ENCODE measurements around the gene ARHGEF6. TPM values are rescaled to one million over a fixed set of nuclear protein-coding genes. Genes with fewer than 3 reads are reported as not detected.

The ARHGEF6 gene
- total RNA-seq, 1 experiment from 2014 or later: 19.2 TPM

- no peak overlapping the region for H3K27ac ChIP-seq
- H3K36me3 ChIP-seq: no peaks in the 10 kb centered on the region
- no peaks in the 10 kb centered on the region for H3K4me1 ChIP-seq (replicated peaks)
- no peaks in the 10 kb centered on the region for H3K9me3 ChIP-seq (replicated peaks)
- DNase-seq (ENCODE audit: low read depth in 1 of 2, low spot score in 2 of 2): no peak
- no peaks in the 10 kb centered on the region for H3K27me3 ChIP-seq (replicated peaks)
- H3K4me3 ChIP-seq: no peak overlapping the region
Observed at GRCh38 chrX:136747003-136747986, 33.4 kb downstream of the ARHGEF6 start.

DNA sequence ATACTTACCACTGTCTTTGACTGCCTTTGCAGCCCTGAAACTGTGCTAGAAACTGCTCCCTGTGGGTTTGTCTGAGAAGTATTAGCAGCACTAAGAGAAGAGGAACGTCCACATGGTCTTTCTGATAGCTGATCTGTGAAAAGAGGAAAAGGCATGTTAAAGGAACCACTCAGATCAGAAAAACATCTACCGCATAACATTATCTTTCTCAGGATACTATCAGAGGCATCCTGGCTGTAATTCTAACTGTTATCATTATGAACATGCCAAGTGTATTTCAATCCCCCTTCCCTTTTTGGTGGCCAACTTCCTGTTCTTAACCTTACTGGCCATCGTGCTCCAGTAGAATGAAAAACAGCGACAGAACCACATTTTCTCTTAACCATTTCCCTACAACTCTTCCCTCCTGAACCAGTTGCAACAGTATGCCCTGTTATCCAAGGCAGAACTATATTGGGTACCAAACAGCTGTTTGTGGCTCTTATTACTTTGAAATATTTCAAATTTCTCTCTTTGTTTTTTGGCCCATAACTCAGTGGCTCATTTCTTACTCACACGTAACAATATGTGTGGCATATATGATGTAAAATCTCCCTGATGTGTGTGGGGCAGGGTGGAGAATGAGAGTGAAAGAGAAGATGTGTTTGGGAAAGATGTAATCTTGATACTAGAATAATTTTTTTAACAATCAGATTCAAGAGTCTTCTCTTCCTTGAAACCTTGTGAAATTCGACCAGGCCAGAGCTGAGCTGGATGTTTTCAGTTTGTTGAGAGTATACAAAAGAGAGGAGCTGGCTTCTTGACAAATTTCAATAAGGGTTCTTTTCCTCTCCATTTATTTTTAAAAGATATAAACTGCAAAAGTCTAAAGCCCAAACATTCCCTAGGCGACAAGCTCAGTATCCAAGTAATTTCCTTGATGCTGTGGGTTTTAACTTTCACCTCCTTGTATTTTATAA, 35.2 kb downstream of the ARHGEF6 start:
- Histone ChIP-seq H3K4me1 (replicated peaks) (no peaks in the 10 kb centered on the region), H3K36me3 (no peaks in the 10 kb centered on the region), H3K27ac (no peak overlapping the region), H3K27me3 (replicated peaks) (no peaks in the 10 kb centered on the region), H3K9me3 (replicated peaks) (no peaks in the 10 kb centered on the region), H3K4me3 (no peak overlapping the region)
- no peak for DNase-seq (ENCODE audit: low read depth in 1 of 2, low spot score in 2 of 2)

- H3K27ac ChIP-seq: no peak overlapping the region
Observed at GRCh38 chrX:136742721-136743379, 37.9 kb downstream of the ARHGEF6 start.

DNA sequence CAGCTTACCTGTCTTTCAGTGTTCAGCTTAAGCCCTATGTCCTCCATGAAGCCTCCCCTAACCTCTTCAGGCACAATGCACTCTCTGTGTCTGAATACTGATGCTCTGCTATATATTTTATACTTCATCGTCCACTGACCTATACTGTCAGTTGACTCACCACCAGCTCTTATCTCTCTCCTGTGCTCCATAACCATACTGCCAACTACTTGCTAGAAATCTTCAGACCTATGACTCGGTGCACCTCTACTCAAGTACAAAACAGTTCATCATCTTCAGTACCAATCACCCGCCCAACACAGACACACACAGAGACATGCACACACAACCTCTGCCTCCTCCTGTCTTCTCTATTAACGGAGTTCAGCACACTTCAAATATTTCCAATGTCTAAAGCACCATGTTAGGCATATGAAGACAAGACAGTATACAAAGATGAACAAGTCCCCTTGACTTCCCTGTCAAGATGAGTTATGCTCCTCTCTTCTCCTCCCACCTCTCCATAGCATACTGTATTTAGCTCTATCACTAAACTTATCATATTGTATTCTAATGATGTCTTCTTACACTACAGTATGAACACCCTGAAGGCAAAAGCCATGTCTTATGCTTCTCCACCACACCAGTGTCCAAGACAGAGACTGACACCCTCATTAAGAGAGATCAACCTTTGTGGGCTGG, 42.5 kb downstream of the ARHGEF6 start:
- no peaks in the 10 kb centered on the region for H3K27me3 ChIP-seq (replicated peaks)
- H3K4me3 ChIP-seq: no peak overlapping the region
- no peak overlapping the region for H3K27ac ChIP-seq
- no peak for DNase-seq (ENCODE audit: low read depth in 1 of 2, low spot score in 2 of 2)
- no peaks in the 10 kb centered on the region for H3K36me3 ChIP-seq
- H3K9me3 ChIP-seq (replicated peaks): no peaks in the 10 kb centered on the region
- H3K4me1 ChIP-seq (replicated peaks): no peaks in the 10 kb centered on the region

More at GRCh38 chrX:136742721-136743379, 37.9 kb downstream of the ARHGEF6 start:
- Histone ChIP-seq H3K4me3 (no peak overlapping the region), H3K36me3 (no peaks in the 10 kb centered on the region), H3K4me1 (replicated peaks) (no peaks in the 10 kb centered on the region), H3K27me3 (replicated peaks) (no peaks in the 10 kb centered on the region), H3K9me3 (replicated peaks) (no peaks in the 10 kb centered on the region)
- no peak for DNase-seq (ENCODE audit: low read depth in 1 of 2, low spot score in 2 of 2)

DNA sequence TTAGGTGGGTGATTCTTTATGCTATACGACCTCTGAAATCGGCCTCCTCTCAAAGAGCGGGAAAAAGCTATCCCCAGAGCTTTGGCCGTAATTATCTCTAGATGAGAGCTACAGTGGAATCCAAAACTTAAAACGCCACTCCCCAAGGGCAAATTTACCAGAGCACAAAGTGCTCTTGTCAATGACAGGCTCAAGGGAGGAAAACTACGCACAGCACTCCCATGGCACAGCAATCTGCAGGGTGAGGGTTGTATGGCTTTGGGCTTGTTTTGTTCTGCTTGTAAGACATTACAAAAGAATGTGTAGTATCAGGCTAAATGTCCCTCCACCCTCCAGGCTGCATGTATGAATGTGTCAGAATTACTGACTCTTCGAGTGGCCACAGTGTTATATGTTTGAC, 44.0 kb downstream of the ARHGEF6 start:
- Histone ChIP-seq H3K9me3 (replicated peaks) (no peaks in the 10 kb centered on the region), H3K27ac (no peak overlapping the region), H3K4me1 (replicated peaks) (no peaks in the 10 kb centered on the region), H3K36me3 (no peaks in the 10 kb centered on the region), H3K27me3 (replicated peaks) (no peaks in the 10 kb centered on the region), H3K4me3 (no peak overlapping the region)
- no peak for DNase-seq (ENCODE audit: low read depth in 1 of 2, low spot score in 2 of 2)

GRCh38 chrX:136735601-136736000, 45.1 kb downstream of the ARHGEF6 start:
- no peaks in the 10 kb centered on the region for H3K36me3 ChIP-seq
- H3K27me3 ChIP-seq (replicated peaks): no peaks in the 10 kb centered on the region
- H3K4me1 ChIP-seq (replicated peaks): no peaks in the 10 kb centered on the region
- DNase-seq (ENCODE audit: low read depth in 1 of 2, low spot score in 2 of 2): no peak
- H3K27ac ChIP-seq: no peak overlapping the region
- H3K4me3 ChIP-seq: no peak overlapping the region
- H3K9me3 ChIP-seq (replicated peaks): no peaks in the 10 kb centered on the region

DNA sequence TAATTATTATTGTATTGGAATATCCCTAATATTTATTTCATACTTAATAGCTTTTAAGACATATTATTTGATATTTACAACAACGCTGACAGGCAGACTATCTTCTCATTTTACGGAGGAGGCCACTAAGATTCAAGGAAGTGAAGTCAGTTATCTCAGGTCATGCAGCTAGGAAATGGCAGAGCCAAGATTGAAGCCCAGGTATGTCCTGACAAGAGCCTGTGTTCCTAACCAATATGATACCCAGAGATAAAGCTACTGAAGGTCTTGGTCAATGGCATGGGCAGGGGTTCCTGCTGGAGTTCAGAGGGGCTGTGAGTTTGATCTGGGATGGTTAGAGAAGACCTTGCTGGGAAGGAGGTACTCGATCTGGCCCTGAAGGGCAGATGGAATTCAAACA, 47.1 kb downstream of the ARHGEF6 start:
- Histone ChIP-seq H3K36me3 (no peaks in the 10 kb centered on the region), H3K4me3 (no peak overlapping the region), H3K27ac (no peak overlapping the region), H3K27me3 (replicated peaks) (no peaks in the 10 kb centered on the region), H3K9me3 (replicated peaks) (no peaks in the 10 kb centered on the region), H3K4me1 (replicated peaks) (no peaks in the 10 kb centered on the region)
- no peak for DNase-seq (ENCODE audit: low read depth in 1 of 2, low spot score in 2 of 2)

GRCh38 chrX:136731798-136732197, 48.9 kb downstream of the ARHGEF6 start:
- H3K27ac ChIP-seq: no peak overlapping the region
- no peaks in the 10 kb centered on the region for H3K4me1 ChIP-seq (replicated peaks)
- H3K27me3 ChIP-seq (replicated peaks): no peaks in the 10 kb centered on the region
- H3K9me3 ChIP-seq (replicated peaks): no peaks in the 10 kb centered on the region
- DNase-seq (ENCODE audit: low read depth in 1 of 2, low spot score in 2 of 2): no peak
- no peaks in the 10 kb centered on the region for H3K36me3 ChIP-seq
- H3K4me3 ChIP-seq: no peak overlapping the region

- no peaks in the 10 kb centered on the region for H3K4me1 ChIP-seq (replicated peaks)
- no peak for DNase-seq (ENCODE audit: low read depth in 1 of 2, low spot score in 2 of 2)
- no peak overlapping the region for H3K4me3 ChIP-seq
- no peaks in the 10 kb centered on the region for H3K36me3 ChIP-seq
- H3K27me3 ChIP-seq (replicated peaks): no peaks in the 10 kb centered on the region
- H3K9me3 ChIP-seq (replicated peaks): no peaks in the 10 kb centered on the region
- H3K27ac ChIP-seq: no peak overlapping the region
Observed at GRCh38 chrX:136731207-136731782, 49.4 kb downstream of the ARHGEF6 start.

DNA sequence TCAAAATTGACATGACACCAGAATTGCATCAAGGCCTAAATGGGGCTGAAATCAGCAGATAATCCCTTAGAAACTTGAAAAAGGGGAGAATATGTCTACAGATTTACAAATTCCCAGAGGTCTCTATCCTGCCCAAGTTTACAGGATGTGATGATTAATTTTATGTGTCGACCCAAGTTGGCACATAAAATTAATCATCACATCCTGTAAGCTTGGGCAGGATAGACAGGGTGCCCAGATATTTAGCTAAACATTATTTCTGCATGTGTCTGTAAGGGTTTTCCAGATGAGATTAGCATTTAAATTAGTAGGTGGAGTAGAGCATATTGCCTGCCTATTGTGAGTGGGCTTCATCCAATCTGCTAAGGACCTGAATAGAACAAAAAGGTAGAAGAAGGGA, 52.3 kb downstream of the ARHGEF6 start:
- Histone ChIP-seq H3K27ac (no peak overlapping the region), H3K4me1 (replicated peaks) (no peaks in the 10 kb centered on the region), H3K27me3 (replicated peaks) (no peaks in the 10 kb centered on the region), H3K4me3 (no peak overlapping the region), H3K9me3 (replicated peaks) (no peaks in the 10 kb centered on the region), H3K36me3 (no peaks in the 10 kb centered on the region)
- DNase-seq (ENCODE audit: low read depth in 1 of 2, low spot score in 2 of 2): no peak

DNA sequence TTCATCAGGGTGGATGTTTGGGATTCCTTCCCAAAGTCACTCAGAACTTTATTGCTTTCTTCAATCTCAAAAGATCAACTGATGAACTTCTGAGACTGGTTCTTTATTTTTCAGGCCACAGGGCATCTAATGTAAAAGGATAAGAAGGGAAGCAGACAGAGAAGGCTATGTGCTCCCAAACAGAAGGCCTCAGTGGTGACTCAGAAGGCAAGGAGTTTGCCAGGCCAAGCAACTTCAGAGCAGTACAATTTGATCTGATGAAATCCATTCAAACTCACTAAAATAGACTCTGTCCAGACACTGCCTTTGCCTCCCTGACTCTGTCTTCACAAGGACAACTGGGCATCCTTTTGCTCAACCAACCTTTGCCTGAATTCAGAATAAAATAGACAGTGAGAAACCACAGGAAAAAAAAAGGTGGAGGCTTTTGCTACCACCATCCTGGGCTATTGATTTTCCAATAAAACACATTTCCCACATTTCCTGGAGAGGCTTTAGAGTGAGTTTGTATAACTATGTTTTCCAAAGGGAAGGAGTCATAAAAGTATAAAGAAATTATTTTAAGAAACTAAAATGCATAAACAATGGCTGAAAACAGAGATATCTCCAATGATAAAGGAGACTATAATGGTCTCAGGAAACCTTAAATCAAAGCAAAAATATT, 55.2 kb downstream of the ARHGEF6 start:
- H3K27me3 ChIP-seq (replicated peaks): no peaks in the 10 kb centered on the region
- no peaks in the 10 kb centered on the region for H3K9me3 ChIP-seq (replicated peaks)
- no peaks in the 10 kb centered on the region for H3K36me3 ChIP-seq
- H3K4me3 ChIP-seq: no peak overlapping the region
- H3K27ac ChIP-seq: no peak overlapping the region
- H3K4me1 ChIP-seq (replicated peaks): no peaks in the 10 kb centered on the region
- no peak for DNase-seq (ENCODE audit: low read depth in 1 of 2, low spot score in 2 of 2)

- Histone ChIP-seq H3K36me3 (no peaks in the 10 kb centered on the region), H3K27me3 (replicated peaks) (no peaks in the 10 kb centered on the region), H3K4me3 (no peak overlapping the region), H3K9me3 (replicated peaks) (no peaks in the 10 kb centered on the region), H3K4me1 (replicated peaks) (no peaks in the 10 kb centered on the region), H3K27ac (no peak overlapping the region)
- no peak for DNase-seq (ENCODE audit: low read depth in 1 of 2, low spot score in 2 of 2)
Observed at GRCh38 chrX:136718091-136718490, 62.6 kb downstream of the ARHGEF6 start.

Data from SJSA1 (cell line).